C1 segment of cervical spinal cord (tissue), 14 donors: ENCODE measurements around the gene UBA3.

Experiments used
- DNase-seq, 14 donors: peaks; one replicate each; lab custom pipeline; 2025; lab: John Stamatoyannopoulos, UW

UBA3 gene

DNA sequence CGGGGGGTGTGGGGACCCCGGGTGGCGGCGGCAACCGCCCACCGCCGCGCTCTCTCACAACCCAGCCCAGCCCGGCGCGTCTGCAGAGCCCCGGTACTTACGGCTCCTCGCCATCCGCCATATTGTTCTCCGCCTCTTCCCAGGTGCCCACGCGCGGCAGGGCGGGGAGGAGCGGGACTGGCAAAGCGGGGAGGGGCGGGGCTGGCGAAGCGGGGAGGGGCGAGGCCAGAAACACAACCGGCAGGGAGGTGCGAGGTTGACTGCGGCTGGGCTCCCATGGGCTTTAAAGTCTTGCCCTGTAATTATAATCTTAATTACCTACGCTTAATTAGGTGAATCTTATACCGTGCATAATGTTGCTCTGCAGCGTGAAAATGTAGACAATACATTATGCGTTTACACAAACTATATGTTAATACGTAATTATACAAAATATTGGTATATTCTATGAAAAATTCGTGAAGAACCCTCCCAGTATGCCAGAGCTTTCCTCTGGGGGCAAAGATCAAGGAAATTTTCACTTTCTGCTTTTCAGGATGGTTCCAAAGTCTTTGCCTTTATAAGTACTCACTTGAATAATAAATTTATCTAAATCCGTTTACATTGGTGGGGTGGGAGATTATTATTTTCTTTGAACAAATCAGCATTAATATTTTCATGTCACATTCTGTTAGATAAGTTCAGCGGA, at the start of gene UBA3:
UBA3 (minus strand) TSS at position 133 of the 688 bp plus-strand sequence; CDS start at position 121, 12 bp downstream.
- peak; percentile 44 to 93 (median 82) for DNase-seq

DNA sequence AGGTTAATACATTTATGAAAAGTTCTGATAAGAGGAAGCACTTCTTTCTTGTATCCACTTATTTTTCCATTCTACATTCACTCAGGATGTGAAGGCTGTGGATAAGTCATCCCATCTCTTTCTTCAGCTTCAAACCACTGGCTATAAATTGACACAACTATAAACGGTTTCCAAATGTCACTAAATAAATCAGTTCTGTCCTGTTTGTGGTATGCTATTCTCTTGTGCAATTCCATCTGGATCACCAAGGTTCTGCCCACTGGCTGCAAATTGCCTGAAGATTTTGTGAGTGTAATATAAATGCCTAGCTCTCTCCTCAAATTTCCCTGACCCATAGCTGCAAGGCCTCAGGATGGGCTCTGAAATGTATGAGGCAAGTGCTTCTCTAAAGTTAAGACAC, 49.4 kb upstream of the UBA3 start:
- DNase-seq = no peak

DNA sequence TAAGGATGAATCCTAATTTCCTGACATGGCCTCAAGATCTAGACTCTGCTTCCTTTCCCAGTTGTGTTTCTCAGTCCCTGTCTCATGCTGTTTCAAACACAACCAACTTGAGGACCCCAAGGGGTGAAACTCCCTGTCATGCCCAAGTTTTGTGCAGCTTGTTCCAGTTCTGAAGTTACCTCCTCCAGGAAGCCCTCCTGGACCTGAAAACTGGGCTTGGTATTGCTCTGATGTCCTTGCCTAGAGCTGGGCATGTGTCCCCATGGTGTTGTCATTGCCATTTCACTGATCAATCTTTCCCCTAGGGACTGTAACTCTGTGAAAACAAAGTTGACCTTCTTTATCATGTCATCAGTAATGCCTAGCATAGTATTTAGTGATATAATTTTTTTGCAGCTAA, 48.3 kb upstream of the UBA3 start:
- no peak for DNase-seq

DNA sequence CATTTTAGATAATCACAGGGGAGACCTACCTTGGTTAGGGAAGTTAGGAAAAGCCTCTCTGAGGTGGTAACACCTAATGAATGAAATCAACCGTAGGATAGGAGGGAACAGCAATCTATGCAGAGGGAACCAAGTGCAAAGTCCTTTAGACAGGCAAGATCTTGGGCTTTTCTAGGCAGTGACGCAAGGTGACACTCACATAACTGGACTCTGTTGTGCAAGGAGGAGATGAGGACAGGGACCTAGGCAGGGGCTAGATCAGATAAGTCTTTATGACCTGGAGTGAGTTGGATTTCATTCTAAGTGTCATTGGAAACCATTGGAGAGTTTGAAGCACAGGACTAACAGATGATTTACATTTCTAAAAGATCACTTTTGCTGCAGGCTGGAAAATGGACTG, 46.8 kb upstream of the UBA3 start:
- no peak for DNase-seq

DNA sequence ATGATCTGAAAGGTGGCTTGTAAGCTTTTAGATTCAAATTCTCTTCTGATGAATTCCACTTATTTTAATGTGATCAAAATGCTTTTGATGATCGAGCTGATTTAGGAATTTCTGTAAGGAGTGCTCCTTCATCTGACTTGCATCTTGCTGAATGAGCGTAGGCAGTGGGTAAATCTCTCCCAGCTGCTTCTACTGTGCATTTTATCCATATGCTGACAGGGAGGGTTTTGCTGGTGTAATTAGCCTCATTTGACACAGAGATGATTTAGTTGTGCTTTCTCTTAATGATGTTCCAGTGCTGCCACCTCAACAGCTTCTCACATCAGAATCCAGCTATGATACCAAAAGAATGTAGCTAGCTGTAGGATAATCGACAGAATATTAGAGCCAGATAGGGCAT, 46.1 kb upstream of the UBA3 start:
- DNase-seq = no peak

DNA sequence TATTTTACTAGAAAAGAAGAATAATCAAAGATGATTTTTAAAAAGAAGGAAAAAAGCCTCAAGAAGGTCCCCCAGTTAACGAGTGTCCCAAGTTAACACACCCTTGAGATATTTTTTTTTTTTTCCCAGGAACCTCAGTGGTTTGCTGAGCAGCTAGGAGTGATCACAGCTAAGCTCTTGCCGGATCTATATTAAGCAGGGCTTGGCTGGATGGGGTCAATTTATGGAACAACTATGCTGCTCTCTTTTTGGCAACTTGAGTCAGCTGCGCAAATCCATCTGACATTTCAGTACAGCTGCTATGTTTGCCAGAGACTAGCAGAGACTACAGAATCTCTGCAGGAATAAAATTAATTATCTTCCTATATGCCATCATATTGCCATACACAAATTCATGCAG, 42.2 kb upstream of the UBA3 start, which contains the start of gene LMOD3:
LMOD3 (minus strand) TSS at position 193 of the 400 bp plus-strand sequence. CDS start 209 bp downstream, outside the sequence.
- DNase-seq = no peak

DNA sequence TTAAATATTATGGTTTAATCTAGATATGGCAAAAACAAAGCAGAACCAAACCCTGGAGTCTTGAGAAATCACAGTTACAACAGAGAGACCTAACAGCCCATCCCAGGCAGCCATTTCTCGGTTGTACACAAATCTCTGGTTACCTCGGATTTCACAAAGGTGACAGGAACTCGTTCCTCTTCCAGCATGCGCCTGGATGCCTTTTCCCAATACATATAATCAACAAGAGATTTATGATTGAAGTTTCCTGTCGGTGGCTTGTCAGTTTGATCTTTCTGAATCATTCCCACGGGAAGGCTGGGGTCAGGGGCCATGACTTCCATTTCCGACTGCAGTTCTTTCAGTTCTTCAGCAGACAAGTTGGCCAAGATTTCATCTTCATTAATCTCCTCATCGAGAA, 41.8 kb upstream of the UBA3 start:
- DNase-seq = no peak

DNA sequence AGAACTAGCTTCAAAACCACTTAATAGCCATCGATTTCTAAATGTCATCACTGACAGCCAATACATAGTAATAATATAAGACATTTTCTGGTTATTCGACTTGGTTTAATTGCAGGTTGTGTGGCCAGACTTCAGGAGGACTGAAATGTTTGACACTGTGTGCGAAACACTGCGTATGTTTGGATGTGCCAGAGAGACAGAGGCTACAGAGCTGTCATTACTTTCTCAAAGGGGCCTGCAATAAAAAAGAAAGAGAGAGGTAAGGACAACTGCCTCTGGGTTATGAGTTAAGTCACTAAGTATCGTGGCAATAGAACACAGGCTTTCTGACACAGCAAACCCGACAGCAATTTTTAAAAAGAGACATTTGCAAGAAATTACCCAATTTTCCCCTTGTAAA, 41.3 kb upstream of the UBA3 start:
- no peak for DNase-seq

DNA sequence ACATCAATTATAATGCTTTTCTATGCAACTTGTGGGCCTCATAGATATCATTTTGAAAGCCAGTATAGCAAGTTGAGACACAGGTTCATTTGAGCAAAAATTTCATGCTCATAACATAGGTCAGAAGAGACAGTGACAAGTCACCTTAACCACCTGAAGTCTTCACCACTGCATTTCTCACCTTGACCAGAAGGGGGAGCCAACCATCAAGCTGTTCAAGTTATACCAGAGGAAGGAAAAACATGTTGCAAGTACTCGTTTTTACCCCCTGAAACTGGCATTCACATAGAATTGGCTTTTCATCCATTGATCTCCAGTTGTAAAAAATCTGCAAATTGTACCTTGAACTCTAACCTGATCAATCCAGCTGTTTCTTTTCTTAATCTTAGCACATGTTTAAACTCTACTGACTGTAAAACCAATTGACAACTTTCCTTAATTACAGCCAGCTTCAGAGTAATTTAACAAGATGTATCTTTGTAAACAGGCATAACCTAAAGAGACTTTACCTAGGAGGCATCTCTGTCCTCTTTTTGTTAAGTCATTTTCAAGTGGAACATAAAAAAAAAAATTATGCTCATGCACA, 40.8 kb upstream of the UBA3 start:
- DNase-seq = peak in 10 of 14 donors; percentile 1 to 54 (median 18)

DNA sequence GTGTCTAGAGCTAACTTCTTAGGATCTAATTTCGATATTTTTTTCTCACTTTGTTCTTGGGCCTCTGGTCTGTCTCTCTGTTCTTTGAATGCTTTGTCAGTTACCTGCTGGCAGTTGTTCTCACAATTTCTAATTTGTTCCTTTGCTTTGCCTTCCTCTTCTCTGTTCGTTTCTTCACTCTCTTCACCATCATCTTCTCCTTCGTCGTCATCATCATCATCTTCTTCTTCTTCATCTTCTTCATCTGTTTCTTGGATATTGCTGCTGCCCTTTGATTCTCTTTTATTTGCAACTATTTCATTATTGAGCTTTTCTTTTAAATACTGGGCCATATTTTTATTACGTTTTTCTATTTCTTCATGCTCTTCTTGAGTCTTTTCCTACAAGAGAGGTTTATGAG, 39.5 kb upstream of the UBA3 start:
- no peak for DNase-seq

DNA sequence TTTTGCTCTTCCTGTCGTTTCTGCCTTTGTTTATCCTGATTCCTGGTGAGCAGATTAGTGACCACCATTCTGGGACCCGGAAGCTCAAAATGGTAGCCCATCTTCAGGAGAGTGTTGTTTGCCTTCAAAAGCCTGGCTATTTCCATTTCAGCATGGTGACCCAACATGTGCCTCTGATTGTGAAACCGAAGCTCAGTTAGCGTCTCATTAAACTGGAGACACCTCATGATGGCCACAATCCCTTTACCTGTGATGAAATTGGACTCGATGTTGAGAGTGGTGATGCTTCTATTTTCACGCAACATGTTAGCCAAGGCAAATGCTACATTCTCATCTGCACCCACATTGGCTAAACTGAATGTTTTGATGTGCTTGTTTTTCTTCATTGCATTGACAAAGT, 39.0 kb upstream of the UBA3 start:
- DNase-seq = no peak

DNA sequence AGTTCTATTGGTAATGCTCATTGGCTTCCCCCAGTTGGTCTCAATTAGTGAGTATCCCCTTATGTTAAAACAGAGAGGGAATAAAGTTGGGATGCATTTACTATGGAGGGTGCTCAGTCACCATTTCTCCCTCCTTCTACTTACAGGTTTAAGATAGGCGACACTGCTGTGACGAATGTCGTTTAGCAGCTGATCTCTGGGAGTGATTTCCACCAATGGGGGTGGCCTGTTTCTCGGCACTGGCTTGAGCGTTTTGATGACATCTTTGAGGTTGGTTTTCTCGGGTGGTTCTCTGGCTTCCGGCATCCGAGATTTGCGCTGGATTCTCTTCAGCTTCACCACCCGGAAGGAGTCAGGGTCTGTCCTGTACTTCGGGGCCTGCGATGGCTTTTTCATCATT, 38.4 kb upstream of the UBA3 start:
- no peak for DNase-seq

DNA sequence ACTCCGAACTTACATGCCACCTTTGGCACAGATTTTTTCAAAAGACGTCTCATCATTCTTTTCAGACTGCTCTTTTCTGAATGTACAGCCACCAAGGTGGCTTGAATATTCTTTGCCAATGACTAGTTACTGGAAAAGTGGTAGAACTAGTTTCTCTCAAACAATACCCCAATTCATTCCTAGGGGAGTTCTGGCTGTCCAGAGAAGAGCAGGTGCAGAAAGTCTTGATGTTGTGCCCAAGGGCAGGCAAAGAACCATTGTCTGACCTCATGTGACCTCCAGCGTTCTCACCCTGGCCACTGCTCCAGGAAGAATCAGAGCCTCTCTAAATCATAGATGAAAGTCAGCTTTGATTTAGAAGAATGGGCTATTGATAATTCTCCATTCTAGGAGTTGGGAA, 36.7 kb upstream of the UBA3 start:
- DNase-seq = peak in 10 of 14 donors; percentile 10 to 62 (median 37)

DNA sequence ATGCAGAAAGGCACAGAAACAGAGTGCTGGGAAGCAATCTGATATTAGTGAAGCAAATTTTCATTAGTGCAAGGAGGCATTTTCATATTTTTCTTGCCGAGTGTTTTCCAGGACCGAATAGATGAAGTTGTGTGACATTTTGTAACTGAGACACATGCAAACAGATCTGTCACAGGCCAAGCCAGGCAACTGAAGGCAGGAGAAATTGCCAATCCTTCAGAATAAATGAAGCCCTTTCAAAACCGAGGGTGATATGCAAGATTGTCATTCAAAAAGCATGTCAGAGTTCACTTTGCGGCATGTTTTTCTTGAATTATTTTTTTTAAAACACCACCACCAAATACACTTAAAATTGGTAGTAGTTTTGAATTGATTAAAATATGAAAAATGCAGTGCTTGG, 36.0 kb upstream of the UBA3 start:
- peak in 1 of 14 donors; percentile 29 for DNase-seq

DNA sequence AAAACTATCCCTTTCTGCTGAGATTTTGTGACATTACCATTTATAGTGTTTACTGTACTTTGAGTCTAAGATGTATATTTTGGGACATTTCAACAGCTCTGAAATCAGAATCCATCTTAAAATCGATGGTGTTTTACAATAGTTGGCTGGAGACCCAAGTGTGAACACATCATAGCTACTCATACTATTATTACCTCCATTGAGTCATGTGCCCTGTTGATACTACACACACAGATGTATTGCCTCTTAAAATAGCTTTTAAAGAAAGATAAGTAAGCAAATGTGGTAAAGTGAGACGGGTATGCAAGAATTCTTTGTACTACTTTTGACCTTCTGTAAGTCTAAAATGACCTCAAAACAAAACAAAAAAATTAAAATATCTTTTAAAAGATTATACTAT, 35.6 kb upstream of the UBA3 start:
- DNase-seq = no peak

DNA sequence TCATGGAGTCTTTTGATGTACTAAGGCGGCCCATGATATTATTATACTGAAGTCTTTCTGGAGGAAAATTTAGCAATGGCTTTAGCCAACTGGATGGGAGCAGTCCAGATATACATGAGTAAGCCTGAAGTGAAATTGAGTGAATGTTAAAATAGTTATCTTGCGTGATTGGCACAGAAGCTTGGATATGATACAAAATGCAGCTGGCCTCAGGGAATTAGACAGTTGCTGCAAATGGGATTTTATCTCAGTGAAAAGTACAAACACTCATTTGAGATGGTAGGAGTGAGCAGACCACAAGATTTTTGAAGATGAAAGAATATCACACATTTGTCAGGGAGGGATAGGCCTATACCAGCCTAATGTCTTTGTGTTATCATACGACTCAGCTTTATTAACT, 33.4 kb upstream of the UBA3 start:
- no peak for DNase-seq

DNA sequence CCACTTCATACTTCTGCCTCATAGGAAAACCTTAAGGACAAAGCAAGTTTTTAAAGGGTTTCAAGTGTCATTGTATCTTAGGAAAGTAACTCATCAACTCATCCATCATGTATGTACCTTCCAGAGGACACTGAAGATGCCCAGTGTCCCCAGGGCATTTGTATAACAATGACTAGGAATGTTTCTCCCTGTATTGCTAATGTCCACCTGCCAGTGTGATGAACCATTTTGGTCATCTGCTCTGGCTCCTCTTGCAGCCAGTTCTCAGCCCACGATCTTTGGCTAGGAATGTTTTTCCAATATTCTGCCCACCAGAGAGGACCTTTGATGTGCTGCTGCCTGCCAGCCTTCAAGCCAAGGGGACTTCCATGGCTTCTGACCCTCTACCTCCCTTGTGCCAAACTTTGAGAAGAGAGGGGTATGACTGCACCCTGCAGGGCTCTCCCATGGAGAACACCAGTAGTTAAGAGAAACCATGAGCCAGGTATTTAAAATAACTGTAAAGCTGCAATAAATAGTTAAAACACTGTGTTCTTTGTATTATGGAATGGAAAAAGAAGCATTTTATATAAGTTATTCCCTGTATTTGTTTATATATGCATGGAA, 30.9 kb upstream of the UBA3 start:
- DNase-seq = no peak

DNA sequence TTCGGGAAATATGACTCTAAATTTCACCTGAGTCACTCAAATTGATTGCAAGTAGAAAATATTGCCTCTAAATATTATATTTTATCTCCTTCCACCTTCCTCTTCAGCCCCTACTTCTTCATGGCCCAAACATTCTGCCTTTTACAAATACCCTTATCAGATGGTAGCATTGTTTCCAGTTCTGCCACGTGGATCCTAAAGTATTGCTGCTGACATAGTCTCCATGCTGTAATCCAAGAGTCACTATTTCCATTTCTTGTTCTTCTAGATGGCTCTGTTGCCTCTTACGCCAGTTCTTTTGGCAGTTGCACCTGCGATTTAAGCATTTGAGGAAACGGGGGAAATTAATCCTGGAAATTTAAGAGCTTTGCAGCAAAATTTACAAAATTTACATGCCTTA, 28.6 kb upstream of the UBA3 start:
- DNase-seq = no peak

DNA sequence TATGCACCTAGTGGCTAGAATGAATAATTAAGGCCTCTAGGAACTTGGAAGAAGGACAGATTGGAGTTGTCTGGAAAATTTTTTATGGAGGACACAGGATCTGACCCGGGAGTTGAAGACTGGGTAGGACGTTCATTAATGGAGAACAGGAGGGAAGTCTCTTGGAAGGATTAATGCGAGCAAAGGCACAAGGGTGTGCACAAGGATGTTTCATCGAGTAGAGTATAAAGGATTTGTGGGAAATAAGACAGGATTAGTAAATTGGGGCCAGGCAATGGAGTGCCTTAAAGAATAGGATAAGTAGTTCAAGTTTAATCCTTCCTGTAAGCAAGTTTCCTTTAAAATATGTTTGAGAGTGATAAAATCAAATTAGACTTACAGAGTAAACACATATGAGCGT, 27.7 kb upstream of the UBA3 start:
- no peak for DNase-seq

DNA sequence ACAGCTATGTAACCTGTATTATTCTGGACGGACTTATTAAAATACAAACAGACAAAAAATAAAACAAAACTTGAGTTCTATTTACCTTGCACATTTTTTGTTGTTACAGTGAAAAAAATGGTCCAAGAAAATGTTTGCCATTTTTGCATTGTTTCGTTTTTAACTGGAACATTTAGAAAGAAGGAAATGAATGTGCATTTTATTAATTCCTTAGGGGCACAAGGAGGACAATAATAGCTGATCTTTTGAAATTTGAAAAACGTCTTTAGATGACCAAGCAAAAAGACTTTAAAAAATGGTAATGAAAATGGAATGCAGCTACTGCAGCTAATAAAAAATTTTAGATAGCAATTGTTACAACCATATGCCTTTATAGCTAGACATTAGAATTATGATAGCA, 25.2 kb upstream of the UBA3 start:
- no peak for DNase-seq

DNA sequence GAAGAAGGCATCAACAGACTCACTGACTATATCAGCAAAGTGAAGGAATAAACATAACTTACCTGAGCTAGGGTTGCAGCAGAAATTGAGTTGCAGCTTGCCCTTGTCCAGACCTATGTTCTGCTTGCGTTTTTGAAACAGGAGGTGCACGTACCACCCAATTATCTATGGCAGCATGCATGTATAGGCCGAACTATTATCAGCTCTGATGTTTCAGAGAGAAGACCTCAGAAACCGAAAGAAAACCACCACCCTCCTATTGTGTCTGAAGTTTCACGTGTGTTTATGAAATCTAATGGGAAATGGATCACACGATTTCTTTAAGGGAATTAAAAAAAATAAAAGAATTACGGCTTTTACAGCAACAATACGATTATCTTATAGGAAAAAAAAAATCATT, 24.4 kb upstream of the UBA3 start:
- no peak for DNase-seq

DNA sequence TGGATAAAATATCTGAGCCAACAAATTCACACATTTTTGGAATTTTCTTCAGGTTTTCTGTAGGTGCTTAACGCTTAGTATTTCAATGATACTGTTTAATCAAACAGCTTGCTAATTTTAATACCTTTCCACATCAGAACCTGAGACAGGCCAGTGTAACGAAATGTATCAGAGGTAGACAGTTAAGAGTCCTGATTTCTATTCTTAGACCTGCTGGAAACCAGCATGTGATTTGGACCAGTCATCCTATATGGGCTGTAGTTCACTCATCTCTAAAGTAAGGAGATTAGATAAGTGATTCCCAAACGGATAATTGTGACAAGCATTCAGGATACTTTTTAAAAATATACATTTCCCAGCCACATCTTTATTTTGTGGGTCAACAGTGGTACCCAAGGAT, 23.0 kb upstream of the UBA3 start:
- no peak for DNase-seq

DNA sequence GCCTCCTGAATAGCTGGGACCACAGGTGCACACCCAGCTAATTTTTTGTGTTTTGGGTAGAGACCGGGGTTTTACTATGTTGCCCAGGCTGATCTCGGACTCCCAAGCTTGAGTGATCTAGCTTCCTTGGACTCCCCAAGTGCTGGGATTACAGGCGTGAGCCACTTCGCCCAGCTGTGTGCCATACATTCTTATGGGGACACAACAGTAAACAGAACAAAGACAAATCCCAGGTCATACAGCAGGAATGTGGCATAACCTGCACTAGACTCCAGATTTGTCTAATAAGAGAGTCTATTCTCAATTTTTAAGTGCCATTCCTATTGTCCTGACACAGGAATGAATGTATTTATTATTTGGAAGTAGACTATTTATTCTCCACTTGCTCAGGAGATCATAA, 22.2 kb upstream of the UBA3 start:
- no peak for DNase-seq
